HG03097 (cell line): ENCODE results near the gene CARS2.
A peak's percentile ranks its signal among the peaks of the same experiment; 100 is the strongest.
"Not testable (repeated sequence)": the region's sequence is repeated elsewhere in the genome, so short reads cannot be mapped to it uniquely, and the experiment has no call there.

Experiments
- ATAC-seq: cut with Tn5 transposase; IDR thresholded peaks from one replicate; pipeline ENCODE4 v1.9.1; 2021; ENCODE audit not compliant: unreplicated experiment, low FRiP score

Gene CARS2

DNA sequence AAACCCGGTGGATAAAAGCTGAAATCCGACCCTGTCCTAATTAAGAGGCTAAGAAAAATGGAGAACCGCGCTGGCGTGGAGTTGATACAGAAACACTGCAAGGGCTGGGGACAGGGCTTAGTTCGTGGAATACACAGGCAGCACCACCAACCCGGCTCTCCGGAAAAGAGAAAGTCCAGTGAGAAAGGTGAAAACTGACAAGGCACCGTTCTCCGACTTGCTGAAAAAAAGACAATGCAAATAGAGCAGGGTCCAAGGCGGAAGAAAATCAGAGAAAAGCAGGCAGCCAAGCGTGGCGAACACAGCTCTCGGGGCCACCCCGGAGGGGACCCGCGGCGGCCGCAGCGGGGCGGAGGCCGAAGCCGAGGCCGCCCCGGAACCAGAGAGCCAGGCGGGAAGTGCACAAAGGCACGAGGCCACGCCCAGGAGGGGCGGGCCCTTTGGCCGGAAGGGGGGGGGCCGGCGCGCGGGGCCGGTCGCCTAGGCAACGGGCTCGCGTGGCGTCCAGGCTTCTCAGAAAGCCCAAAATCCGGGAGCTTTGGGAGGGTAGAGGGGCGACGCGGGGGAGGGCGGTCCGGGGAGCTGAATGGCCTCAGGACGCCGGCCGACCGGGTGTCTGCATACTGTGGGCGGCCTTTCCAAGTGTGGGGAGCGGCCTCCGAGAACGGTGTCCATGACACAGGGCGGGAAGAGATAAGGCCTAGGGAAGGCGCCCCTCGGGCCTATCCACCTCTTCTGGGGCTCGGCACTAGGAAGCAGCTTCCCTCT, 6.3 kb upstream of the CARS2 start:
- peak; percentile 26 for ATAC-seq

DNA sequence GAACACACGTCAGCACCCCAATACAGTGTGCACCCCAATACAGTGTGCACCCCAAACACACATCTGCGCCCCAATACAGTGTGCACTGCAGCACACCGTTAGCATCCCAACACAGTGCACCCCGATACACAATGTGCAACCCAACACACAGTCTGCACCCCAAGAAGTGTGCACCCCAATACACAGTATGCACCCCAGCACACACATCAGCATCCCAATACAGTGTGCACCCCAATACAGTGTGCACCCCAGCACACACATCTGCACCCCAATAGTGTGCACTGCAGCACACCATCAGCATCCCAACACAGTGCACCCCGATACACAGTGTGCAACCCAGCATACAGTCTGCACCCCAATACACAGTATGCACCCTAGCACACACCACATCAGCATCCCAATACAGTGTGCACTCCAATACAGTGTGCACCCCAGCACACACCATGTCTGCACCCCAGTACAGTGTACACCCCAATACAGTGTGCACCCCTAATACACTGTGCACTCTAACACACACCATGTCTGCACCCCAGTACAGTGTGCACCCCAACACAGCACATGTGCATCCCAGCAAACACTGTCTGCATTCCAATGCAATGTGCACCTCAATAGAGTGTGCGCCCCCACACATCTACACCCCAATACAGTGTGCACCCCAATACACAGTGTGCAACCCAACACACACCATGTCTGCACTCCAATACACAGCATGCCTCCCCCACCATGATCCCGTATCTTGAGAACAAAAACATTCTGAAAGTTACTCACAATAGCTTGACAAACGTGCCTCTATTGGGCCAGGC, 855 bp upstream of the CARS2 start:
- ATAC-seq = no peak

DNA sequence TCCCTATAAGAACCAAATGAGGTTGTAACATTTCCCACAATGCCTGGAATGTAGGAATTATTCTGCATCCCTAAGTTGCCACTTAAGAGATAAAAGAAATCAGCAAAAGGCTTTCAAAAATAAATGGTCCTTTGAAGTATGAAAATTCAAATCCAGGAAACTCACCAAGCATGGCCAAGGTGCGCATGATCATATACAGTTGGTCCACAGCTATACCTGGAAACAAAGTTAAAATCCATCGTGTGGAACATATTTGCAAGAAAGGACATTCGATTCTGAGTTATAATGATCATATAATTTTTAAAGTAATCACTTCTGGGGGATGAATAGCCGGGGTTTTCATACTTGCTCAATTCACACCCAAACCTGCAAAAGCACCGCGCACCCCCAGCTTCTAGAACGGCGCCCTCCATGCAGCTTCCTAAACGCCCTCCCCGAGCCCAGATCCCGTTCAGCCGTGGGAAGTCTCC, 525 bp downstream of the CARS2 start:
- ATAC-seq = no peak

DNA sequence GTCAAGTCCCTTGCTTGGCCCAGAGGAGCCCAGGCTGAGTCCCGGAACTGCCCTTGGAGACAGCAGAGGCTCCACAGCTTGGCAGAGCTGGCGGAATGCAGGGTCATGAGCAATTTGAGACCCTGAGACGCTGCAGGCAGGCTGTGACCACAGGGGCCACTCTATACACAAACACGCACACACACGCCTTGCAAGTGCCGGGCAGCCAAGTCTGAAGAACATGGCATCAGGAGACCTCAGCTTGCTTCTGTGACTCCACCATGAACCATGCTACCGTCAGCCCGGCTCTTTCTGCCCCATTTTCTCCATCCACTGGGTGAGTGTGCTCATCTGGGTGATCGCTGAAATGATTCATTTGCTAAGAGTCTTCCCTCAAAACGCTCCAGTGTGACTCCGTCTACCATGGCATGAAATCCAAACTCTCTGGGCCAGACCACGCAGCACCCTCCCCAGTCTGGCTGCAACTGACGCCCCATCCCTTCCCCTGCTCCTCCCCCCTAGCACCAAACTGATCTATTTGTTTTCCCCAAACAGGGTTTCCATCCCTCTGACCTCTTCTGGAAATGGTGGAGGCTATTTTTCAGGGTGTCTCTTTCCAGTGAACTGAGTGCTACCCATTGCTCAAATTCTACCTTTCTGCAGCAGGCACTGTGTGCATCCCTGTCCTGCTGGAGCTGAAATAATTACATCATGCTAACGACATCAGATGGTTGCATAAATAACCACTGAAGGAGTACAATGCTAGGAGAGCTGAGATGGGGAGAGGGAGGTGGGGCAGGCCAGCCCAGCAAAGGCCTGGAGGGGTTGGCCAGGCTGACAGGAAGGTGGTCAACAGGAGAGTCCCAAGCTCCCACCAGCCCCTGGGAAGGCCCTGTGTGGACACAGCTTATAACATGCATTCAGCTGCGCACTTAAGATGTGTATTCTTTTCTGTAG, 3.1 kb downstream of the CARS2 start:
- no peak for ATAC-seq

DNA sequence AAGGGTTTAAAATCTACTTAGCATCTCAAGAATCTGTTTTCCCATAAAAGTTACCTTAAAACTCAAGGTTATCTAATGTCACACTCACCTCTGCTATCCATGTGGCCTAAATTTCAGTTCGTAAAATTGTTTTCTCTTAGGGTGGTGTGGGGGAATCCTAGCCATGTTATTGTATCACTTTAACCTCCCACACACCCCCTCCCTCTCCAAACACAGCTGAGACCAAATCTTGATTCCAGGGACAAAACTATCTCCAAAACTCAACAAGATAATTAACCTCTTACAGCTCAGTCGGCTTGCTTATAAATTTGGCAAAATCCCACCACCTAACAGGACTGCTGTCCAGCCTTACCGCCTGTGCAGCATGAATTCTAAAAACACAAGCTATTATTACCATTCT, 3.8 kb downstream of the CARS2 start:
- no peak for ATAC-seq

DNA sequence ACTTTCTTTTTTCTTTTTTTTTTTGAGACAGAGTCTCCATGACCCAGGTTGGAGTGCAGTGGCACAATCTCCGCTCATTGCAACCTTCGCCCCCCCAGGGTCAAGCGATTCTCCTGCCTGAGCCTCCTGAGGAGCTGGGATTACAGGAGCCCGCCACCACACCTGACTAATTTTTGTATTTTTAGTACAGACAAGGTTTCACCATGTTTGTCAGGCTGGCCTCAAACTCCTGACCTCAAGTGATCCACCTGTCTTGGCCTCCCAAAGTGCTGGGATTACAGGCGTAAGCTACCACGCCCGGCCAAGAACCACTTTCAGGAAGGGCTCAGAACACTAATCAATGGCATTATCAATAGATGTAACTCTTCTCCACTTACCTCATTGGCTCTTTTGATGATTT, 4.9 kb downstream of the CARS2 start:
- ATAC-seq = not testable (repeated sequence)

DNA sequence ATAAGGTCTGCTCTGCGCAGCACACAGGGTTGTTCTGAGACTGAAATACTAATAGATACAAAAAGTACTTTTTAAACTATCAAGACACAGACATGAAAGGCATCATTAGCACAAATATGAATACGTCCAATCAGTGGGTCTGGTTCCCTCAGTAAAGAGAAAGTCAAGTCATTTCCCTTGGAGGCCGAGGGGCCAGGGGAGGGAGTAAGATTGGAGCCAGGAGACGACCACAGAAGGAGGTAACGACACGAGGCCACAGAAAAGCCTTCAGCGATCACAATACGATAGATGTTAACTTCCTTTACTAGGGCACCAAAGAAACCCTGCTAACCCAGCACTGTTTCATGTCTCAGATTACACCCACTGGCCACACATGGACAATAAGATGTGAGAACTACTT, 5.3 kb downstream of the CARS2 start:
- no peak for ATAC-seq

DNA sequence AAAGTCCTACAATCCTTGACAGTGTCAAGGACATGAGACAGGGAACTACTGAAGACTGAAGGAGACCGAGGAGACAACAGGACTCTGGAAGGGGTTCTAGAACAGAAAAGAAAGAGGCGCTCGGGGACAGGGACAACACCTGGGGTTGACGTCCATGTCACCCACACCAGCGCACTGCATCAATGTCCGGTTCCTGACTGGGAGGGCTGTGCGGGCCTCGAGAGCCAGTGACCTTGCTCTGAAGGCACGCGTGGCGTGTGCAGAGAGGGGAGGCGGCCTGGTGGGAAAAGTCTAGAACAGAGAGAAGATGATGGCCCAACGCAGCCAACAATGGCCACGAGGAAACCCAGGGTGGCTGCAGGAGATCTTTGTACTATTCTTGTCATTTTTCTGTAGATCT, 5.7 kb downstream of the CARS2 start:
- ATAC-seq = no peak

DNA sequence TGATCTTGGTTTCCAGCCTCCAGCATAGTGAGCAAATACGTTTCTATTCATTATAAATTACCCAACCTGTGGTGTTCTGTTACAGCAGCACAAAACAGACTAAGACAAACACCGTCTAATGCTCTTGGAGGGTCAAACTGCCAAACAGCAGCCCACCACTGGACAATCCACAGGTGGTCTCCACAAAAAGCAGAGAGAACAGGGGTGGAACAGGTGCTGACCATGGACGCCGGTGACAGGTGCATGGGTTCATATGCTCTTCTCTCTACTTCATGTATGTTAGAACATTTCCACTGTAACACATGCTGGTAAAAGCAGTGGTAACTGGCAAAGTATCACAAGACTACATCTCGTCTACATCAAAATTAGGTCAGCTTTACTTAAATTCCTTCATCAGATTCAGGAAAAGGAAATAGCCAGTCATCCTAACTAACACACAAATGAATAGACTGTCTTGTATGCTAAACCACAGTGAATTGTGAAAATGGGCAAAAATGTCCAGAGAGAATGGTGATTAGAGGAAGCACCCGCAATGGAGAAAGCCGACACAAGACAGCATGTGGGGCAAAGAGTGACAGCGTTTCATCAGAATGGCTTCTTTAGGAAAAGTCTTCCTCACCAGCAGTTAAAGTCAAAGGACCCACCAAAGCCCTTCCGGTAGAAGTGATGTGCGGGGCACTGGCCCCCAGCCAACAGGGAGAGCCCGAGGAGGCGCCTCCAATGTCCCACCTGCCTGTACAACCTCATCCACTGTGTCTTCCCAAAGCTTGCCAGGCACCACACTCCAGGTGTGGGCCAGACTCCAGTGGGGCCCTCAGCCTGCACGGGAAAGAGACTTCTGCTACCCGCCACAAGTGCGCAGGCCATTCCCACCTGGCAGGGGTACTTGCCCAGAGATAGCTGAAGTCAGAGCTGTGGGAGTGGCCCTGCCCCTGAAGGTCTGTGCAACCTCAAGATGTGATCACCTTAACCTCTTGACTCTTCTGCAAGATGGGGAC, 6.5 kb downstream of the CARS2 start:
- no peak for ATAC-seq

DNA sequence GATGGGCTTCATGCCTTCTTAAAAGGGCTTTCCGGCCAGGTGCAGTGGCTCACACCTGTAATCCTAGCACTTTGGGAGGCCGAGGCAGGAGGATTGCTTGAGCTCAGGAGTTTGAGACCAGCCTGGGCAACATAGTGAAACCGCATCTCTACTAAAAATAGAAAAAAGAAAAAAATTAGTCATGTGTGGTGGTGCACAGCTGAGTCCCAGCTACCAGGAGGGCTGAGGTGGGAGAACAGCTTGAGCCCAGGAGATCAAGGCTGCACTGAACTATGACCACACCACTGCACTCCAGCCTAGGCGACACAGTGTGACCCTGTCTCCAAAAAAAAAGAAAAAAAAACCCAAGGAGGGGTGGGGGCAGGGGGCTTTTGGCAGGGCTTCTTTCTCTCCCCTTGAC, 7.2 kb downstream of the CARS2 start:
- peak; percentile 51 for ATAC-seq

DNA sequence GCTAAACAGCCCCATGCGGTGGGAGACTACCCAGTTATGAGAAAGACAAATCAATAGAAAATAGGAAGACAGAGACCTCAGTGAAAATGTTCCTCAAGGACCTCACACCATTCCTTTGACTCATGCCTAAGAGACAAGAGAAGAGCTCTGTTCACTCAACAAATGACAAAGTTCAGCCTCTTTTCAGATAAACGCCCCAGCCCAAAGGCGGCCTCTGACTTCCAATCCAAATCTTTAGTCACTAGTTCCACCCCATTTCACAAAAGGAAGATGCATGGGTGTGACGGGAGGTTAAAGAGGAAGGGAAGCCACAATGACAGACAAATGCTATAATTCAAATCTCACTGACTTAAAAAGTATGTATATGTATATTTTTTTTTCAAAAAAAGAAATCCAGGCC, 8.1 kb downstream of the CARS2 start:
- ATAC-seq = no peak

DNA sequence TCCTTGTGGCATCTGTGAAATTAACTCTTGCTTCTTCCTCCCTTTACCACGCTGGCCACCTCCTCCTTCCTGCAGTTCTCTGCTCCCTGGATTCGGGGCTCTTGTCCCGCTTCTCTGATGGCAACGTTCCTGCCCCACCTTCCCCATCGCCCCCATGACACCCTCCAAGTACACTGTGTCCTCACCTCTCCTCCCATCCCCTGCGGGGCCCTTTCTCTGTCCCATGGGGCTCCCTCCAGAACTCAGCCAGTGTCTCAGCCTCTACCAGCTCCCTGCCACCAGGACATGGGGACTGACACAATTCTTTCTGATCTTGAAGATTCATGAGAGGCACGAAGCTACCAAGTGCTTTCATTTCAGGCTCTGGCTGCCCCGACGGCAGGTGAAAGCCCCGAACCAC, 9.1 kb downstream of the CARS2 start:
- no peak for ATAC-seq

DNA sequence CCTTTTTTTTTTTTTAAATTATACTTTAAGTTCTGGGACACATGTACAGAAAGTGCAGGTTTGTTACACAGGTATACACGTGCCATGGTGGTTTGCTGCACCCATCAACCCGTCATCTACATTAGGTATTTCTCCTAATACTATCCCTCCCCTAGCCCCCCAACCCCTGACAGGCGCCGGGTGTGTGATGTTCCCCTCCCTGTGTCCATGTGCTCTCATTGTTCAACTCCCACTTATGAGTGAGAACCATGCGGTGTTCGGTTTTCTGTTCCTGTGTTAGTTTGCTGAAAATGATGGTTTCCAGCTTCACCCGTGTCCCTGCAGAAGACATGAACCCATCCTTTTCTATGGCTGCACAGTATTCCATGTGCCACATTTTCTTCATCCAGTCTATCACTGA, 10.1 kb downstream of the CARS2 start:
- ATAC-seq = not testable (repeated sequence)

DNA sequence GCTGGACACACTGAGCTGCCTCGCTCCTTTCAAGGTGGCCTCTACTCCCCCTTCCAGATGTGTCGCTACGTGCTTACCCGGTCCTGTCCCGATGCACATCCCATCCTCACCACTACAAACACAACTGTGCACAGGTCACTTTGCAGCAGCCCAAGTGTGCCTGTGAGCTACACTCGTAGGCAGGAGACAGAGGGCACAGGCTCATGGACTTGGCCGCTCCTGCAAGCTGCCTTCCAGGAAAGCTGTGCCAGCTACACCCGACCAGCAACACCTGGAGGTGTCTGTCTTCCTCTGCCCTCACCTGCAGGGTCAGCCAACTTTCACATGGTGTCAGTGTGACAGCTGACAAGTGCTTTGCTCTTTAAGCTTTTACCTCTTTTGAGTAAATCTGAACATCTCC, 15.4 kb downstream of the CARS2 start:
- no peak for ATAC-seq

DNA sequence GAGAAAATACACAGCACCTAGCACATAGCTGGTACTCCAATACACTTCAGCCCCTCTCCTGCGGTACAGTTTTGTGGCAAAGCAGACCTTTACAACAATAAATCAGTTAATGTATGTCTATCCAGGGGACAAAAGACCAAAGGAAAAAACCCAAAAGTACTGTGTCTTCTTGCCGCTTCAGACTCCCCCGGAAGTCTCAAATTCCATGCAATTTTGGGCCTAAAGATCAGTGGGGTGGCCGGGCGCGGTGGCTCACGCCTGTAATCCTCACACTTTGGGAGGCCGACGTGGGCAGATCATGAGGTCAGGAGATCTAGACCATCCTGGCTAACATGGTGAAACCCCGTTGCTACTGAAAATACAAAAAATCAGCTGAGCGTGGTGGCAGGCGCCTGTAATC, 16.2 kb downstream of the CARS2 start:
- no peak for ATAC-seq

DNA sequence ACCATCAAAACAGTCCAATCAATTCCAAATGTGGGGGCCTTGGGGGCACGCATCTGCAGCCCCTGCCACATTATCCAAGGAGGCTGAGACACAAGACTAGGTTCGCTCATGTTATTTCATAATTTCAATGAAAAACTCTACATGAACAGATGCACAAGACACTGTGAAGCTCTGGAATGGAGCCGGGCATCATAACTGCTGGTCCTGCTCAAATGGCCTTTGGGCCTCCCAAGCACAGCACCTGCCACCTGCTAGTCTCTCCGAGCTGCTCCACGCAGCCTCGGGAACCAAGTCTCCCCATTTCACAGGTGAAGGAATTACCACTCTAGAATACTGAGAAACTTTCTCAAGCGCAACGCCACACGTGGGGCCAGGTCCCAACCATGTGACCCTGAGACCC, 16.9 kb downstream of the CARS2 start:
- no peak for ATAC-seq

DNA sequence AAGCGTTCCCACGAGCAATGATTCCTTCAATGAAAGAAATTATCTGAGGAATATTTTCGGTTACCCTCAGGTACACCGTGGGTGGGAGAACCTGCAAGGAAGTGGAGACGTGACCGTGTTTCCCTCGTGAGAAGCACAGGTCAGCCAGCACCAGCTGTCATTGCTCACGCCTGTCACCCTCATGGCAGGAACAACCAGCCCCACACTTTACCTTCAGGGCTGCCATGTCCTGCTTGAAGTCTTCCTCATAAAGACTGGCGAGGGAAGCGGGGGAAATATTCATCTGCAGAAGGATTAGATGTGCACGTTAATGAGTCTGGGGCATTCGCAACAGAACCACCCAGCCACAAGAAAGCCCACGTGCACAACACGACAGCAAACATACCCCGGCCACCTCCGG, 18.2 kb downstream of the CARS2 start:
- ATAC-seq = no peak

DNA sequence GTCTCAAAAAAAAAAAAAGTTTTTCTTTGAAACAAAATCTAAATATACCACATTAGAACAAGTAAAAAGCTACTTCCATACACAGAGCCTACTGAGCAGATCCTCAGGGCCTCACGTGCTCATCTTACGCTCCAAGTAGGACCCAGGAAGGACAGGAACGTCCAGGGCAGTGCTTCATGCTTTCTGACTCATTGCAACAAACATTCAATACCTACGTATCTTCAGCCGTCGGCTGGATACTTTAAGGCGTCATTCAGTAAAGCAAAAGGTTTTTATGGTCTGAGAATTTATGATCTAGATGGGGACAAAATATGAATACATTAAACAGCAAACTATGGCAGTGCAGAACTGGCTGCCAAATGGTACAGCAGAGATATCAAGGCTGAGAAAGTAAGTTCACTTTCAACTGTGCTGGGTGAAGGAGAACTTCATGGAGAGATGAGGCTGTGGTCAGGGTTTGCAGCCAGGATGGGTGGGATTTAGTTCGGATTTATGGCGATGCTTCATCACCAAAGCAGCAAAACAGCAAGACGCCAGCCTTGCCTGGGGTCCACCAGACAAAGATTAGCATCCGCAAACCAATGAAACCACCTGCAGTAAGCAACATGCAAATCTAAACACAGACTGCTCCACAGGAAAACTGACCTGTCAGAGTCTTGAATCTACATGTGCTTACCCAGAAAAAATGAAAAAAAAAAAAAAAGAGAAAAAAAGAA, 20.5 kb downstream of the CARS2 start:
- ATAC-seq = no peak

DNA sequence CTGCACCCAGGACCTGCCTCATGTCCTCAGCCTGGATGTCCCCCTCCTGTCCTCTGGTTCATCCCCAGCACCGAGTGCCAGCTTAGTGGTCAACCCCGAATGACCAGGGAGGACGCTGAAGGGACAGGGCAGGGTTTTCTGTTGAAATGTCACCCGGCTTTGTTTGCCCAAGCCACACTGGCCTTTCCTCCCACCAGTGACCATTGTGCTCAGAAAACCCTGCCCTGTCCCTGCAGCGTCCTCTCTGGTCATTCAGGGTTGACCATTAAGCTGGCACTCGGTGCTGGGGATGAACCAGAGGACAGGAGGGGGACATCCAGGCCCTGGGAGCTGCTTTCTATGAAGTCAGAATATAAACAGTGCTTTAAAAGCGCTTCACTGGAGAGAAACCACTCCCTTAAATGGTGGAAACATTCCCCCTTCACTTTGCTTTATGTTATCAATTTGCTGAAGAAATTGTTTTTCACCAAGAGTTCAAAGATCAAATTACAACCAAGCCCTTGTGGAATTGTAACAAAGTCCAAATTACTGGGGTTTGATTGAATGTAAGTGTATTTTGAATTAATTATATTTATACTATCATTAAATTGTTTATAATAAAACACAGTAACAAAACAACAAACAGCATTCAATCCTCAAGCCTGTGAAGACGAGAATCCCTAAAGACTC, 21.4 kb downstream of the CARS2 start:
- no peak for ATAC-seq
